OCI-M2 (cell line): Measurements from ENCODE around the gene CEMIP.

Source experiments
- DNase-seq: peaks from one replicate; lab custom pipeline; 2025; ENCODE audit not compliant: unreplicated experiment; lab: John Stamatoyannopoulos, UW

CEMIP gene

DNA sequence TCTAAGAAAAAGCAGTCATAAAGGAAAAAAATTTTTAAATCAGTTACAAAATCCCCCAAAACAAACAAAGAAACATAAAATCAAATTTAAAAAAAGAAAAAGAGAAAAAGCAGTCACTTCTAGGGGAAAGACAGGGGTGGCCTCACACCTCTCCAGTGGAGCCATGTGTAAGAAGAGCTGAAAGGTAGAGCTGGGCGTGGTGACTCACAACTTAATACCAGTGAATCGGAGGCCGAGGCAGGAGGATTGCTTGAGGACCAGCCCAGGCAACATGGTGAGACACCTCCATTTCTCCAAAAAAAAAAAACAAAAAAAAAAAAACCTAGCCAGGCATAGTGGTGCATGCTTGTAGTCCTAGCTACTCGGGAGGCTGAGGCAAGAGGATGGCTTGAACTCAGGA, 195.7 kb downstream of the CEMIP start:
- no peak for DNase-seq

DNA sequence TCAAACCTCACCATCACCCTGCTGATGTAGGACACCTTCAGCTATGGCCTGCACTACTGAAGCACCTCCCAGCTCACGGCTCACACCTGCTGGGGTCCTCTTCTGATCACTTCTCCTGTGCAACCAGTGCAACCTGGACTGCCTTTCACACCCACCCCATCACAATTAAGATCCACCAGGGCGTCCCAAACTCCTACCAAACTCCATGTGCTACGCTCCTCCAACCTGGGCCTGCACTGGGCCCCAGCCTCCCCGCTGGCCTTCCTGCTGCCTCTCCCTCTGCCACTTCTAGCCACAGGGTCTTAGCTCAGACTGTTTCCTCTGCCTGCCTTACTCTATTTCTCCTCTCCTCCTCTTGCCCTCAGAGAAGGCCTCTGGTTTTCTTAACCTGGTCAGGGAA, 197.7 kb downstream of the CEMIP start:
- DNase-seq = no peak

DNA sequence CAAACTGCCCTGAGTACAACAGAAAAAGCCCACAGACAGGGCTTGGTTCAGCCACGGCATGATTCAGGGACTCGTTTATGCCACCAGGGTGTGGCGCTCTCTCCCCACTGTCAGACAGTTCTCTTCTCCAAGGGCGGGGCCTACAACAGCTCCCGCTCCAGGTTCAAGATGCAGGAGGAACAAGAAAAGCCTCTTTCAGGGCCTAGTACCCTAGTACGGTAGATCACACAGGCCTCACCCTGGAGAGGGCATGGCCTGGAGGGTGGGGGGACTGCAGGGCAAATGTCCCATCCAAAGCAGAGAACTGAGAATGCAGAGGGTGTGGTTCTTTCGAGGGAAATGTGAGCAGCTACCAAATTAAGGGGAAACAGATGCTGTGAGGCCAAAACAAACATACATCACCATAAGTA, 198.5 kb downstream of the CEMIP start:
- no peak for DNase-seq

DNA sequence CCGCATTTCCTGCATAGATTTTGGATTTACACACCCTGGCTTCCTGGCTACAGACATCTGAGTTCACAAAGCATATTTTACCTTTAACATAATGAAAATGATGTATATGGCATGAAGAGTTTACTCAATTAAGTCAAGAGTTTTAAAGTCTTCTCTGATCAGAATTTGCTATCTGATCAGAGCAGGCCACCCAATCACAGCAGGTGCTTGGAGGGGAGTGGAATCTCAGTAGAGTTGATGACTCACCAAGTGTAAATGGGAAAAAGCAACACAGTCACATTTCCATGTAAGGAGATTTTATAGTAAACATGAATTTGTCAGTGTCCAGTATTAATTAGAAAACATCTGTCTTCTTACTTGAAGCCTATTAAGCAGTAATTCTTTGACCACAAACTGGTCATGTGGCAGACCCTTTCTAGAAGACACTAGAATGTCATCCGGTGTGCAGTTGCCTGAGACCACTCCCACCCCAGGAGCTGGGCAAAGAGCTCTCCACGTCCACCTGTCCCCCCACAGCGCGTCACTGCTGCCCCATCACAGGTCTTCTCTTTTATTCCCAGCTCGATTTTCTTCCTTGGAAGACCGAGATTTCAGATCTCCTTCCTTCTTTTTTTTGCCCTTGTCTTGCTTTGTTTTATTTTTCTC, 199.6 kb downstream of the CEMIP start:
- DNase-seq = no peak

DNA sequence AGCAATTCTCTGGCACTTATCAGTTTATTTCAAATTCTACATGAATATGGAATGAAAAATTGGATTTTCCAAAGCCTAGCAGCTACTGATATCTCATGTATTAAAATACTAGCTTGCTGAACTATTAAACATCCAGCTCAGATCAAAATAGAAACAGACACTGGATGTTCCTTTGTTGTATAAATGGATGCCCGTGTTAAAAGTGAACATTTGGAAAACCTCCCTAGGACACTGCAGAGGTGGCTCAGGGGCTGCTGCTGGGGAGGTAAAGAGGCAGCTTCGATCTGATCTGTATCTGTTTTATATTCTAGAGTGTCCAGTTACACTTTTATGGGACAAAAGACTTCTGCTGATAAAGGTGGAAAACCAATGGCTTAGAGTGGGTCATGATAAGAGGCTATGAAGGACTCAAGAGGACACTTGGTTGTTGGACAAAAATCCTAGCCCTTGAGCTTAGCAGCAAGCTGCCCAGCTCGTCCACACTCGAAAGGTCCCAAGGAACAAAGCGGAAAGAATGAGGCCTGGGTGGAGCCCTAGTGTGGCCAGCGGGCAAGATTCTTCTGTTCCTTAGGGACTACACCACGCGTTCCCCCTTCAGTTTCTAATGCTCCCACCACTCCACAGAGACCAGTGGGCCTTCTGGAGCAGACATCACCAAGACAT, 200.5 kb downstream of the CEMIP start:
- no peak for DNase-seq

DNA sequence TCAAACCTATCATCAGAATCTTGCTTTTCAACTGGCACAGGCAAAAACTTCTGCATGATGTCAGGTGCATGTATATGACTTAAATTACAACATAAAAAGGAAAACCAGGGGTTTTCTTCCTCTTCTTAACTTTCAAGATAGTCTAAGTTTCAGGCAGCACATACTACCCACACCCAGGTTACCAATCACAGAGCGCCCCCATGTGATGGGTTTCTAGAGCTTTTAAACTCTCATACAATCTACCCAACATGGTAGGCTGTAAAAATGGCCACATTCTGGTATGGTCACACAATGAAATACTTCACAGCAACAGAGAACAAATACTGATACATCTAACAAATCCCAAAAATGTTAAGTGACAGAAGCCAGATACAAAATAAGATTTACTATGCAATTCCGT, 203.0 kb downstream of the CEMIP start:
- DNase-seq = no peak

DNA sequence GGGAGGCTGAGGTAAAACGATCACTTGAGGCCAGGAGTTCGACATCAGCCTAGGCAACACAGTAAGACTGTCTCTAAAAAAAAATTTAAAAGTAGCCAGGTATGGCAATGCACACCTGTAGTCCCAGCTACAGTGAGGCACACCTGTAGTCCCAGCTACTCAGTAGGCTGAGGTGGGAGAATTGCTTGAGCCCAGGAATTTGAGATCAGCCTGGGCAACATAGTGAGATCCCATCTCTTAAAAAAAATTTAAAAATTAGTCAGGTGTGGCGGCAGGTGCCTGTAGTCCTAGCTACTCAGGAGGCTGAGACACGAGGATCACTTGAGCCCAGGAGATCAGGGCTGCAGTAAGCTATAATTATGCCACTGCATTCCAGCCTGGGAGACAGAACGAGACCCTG, 203.7 kb downstream of the CEMIP start:
- no peak for DNase-seq

DNA sequence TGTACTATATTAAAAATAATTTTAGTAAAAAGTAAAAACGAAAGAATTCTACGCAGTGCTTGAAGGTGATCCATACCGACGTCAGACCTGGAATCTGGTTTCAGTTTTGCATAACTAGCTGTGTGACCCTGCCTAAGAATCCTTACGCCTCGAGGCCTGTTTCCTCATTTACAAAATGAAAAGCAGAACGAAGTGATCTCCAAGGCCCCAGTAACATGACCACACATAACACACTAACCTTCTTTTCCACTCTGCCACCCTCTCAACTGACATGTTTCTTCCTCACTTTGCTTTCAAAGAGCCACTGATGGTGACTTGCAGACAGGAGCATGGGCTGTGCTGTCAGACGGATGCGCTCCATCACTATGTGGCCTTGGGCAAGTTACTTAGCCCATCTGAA, 205.7 kb downstream of the CEMIP start:
- DNase-seq = no peak

DNA sequence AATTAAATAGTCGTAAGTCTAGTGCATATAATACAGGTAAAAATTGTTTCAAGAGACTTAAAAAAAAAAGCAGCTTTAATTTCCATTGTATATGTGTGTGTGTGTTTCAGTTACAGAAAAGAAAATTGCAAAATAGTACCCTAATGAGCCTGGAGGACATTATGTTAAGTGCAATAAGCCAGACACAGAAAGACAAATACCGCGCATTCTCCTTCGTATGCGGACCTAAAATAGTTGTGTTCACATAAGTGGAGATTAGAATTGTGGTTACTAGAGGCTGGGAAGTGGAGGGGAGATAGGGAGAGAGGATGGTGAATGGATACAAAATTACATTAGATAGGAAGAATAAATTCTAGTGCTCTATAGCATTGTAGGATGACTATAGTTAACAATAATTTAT, 206.8 kb downstream of the CEMIP start:
- DNase-seq = no peak

DNA sequence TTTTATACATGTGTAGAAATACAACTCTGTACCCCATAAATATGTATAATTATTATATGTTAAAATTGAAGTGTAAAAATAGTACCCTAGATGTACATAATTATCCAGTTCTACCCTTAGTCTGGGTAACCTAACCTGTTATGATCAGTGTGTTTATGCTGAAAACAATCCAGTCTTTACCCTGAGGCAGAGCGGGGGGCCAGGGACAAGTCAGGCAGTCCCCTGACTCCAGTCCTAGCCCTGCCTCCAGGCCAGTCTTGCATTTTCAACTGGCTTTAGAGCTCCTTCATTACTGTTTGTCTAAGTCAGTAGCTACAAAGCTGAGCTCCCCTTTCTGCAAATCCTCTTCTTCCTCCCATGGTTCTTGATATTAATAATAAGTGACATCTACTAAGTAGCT, 207.3 kb downstream of the CEMIP start:
- no peak for DNase-seq

DNA sequence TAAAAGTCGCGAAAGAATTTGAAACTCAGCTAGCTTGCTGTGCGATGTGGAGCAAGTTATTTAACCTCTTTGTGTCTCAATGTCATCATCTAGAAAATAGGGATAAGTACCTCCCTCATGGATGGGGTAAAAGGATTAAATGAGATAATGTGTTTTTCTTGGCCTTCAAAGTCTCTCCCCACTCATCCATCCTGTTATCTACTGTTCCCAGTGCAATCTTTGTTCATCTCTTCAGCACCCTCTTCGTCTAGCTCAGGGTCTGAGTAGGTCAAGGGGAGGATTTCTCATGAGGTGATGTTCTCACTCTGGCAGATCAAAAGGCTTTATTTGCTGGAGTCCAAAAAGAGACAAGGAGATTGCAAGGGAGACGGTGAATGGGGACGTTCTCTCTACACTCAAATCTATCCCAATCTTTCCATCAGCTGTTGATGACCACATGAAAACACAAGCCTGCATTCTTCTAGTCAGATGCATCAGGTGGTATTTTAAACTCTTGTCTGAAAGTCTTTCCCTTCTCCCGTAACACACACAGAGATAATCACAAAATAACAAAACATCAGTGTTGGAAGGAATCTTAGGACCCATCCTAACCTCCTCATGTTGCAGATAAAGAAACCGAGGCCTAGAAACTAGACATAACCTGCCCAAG, 209.1 kb downstream of the CEMIP start:
- no peak for DNase-seq

DNA sequence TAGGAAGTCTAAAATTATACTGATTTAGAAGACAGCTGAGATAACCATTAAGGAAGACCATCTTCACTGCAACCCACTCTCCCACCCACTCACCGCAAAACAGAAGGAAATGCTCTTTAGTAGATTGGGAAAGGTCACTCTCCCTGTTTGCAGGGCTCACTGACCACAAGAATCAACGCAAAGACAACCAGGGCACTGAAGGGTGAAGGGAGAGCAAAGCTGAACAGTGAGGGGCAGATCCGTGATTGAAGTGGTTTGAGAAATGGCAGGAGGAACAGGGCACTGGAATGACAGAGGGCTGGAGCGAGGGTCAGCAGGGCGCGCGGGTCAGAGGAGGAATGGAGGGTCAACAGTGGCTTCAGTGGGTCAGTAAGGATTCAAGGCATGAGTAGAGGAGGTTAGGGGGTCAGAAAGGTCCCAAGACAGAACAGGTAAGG, 209.9 kb downstream of the CEMIP start:
- DNase-seq = no peak

DNA sequence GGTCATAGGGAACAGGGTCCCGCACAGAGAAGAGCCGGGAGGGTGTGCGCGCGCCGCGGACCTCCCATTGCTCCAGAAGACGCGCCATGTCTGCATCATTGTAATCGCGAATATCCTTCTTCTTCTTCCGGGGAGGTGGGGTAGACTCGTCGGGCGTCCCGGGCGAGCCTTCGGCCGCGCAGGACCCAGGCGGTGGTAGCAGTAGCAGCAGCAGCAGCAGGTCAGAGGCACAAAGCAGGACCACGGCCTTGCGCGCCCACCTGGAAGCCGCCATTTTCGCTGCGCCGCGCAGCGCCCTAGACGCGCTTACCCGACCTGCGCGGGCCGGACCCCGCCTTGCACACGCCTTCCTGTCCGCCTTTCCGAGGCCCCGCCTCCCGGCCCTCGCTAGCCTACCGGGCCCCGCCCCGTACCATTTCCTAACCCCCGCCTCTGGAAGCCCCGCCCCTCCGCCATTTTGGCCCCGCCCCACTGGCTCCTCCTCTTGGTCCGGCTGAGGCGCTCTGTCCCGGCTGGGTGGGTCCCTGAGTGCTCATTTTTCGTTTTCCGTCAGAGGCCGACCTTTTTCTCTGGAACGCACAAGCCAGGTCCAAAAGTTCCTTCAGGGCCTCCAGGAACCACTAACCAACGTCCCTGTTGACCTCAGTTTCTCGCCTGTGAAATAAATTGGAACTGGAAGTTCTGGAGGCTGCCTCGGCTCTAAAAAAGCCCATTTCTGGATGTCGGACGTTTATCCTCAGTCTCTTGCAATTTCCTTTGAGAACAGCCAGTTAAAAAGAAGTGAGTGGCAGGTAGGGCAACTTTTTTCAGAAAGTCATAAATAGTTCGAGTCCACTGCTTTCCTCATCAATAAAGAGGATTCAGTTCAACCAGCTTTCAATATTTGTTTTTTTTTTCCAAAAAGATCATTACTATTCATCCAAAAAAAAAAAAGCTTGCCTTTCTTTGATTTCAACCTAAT, 210.6 kb downstream of the CEMIP start, which contains the start of gene MESD:
Gene MESD, minus strand, starts transcription at position 302 of the 961 bp plus-strand sequence. Its CDS starts 28 bp downstream, at position 274.
- DNase-seq = peak; percentile 47

DNA sequence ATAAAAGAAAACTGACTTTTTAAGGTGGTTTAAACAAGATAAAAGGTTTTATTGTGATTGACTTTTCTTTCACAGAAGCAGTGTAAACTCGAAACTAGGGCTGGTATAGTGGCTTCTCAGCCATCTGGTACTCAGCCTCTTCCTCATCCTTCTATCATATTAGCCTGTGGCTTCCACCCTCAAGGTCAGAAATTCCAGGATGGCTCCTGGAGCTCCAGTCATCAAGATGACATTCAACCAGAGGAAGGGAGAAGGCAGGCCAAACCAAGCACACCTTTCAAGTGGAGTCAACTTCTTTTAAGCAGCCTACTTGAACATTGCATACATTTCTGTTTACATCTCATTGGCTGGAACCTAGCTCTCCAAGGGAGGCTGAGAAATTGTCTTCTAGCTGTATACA, 211.8 kb downstream of the CEMIP start:
- DNase-seq = no peak

DNA sequence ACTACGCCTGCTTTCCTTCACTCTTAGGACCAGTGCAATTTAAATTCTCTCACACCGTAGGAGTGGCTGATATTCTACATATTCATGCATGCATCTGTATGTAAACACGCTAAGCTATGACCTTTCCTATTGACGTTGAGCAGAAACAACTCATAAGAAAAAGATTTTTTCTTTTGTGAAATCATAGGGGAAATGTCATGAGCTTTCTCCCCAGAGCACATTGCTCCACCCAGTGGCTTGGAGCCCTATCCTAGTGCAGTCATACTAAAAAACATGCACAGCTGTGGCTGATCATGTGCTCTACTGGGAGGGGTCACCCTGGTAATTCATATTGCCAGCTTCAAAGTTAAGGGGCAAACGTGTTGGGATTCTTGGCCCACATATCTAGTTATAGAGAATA, 212.3 kb downstream of the CEMIP start:
- DNase-seq = no peak

DNA sequence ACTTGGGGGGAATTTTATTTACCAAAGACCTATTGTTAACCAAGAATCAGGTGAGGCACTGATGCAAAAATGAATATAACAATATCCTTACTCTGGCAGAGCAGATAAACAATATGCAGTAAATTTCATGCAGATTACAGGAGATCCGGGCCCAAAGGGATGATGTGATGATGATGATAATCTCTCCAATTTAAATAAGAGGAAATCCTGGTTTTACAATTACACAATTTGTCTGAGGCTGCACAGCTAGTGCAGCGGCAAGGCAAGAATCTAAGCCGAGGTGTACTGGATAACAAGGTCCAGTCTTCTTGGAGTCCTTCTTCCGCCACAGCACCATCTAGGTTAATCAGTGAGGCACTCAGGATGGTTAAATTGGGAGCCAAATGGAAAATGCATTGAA, 212.8 kb downstream of the CEMIP start:
- DNase-seq = no peak

DNA sequence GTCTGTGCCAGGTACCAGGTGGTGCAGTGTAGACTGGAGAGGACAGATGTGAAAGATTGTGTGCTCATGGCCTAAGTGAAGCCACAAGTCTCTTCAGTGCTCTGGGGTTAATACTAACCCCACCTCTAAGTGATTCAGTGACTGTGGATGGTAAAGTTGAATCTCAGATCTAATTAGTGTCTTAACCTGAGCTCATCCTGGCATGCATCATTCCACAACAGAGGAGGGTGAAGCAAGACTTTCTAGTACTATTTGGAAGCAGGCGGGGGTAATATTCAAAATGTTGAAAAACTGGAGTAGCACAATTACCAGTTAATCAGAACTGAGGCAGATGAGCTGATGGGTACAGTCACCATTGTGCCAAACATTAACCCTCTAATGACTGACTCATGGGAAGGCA, 213.3 kb downstream of the CEMIP start:
- DNase-seq = no peak

DNA sequence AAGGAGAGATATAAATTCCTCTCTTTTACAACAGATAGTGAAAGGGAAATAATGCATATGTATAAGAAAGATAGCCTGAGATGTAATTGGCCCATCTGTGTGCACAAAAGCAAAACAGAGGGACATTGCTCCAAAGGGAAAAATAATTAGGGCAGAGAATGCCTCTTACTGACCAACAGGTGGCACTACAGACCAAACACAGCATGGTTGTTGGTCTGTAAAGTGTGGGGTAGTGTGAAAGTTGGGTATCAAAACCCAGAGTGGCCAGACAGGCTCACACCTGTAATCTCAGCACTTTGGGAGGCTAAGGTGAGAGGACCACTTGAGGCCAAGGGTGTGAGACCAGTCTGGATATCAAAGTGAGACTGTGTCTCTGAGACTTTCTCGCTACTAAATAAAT, 217.1 kb downstream of the CEMIP start:
- DNase-seq = no peak

DNA sequence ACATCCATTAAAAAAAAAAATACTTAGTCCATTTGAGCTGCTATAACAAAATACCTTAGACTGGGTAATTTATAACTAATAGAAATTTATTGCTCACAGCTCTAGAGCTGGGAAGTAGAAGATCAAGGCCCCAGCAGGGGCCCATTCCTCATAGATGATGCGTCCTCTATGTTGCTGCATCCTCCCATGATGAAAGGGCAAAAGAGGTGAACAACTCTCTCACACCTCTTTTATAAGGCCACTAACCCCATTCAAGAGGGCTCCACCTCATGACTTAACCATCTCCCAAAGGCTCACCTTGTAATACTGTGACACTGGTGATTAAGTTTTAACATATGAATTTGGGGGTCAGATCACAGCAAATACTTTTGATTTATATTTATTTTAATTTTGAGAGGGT, 218.5 kb downstream of the CEMIP start:
- no peak for DNase-seq

DNA sequence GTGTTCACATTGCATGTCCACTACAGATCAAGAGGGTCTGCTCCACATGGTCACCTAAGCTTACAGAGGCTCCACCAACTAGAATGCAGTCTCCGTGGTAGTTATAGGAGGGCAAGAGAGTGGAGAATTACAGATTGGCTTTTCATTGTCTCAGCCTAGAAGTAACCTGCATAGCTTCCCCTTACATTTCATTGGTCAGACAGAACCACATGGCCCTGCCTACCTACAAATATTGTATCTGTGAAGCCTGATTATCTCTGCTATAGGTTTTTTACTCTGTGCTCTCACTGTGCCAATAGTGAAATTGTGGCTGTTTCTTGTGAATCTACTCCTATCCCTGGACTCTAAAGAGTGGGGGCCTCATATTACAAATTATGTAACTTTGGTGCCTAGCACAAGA, 219.1 kb downstream of the CEMIP start:
- no peak for DNase-seq

DNA sequence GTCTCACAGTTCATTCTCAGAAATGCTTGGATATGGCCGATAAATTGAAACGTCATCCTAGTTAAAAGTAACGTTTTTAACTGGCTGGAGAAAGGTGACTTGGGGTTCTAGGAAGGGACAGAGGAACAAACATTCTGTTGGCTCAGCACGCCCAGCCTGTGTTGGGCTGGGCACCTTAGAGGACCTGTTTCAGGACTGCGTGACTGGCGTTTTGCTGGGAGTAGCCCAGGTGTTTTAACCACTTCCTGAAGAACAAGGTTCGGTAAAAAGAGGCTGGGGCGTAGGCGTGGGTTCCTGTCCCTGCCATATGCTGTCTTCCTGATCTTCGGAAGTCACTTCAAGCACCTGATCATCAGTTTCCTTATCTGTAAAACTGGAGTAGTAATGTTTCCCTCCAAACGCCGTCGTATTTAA, 220.5 kb downstream of the CEMIP start:
- no peak for DNase-seq
